Ishikawa (cell line): Measurements from ENCODE around the gene CHST15.
A peak's percentile ranks its signal among the peaks of the same experiment; 100 is the strongest.

Source experiments
- CEBPB ChIP-seq: IDR thresholded peaks from 2 replicates; pipeline ENCODE4 v1.6.1; 2012
- CREB1 ChIP-seq: IDR thresholded peaks from 2 replicates; pipeline ENCODE4 v1.6.1; 2012; ENCODE audit warnings: low read depth
- EGR1 ChIP-seq: IDR thresholded peaks from 2 replicates; pipeline ENCODE4 v1.6.1; 2012
- EP300 ChIP-seq: IDR thresholded peaks from 2 replicates; pipeline ENCODE4 v1.6.1; 2012; ENCODE audit warnings: borderline replicate concordance
- FOXM1 ChIP-seq: IDR thresholded peaks from 2 replicates; pipeline ENCODE4 v1.6.1; 2012; ENCODE audit warnings: low read depth, borderline replicate concordance
- MAX ChIP-seq: IDR thresholded peaks from 2 replicates; pipeline ENCODE4 v1.6.1; 2012
- NFIC ChIP-seq: IDR thresholded peaks from 2 replicates; pipeline ENCODE4 v1.6.1; 2012
- RAD21 ChIP-seq: IDR thresholded peaks from 2 replicates; pipeline ENCODE4 v1.6.1; 2012; ENCODE audit warnings: low read depth
- REST ChIP-seq: IDR thresholded peaks from 2 replicates; pipeline ENCODE4 v1.6.1; 2012; ENCODE audit warnings: low read depth, mild to moderate bottlenecking
- TAF1 ChIP-seq: IDR thresholded peaks from 2 replicates; pipeline ENCODE4 v1.6.1; 2012; ENCODE audit warnings: low read depth, mild to moderate bottlenecking
- TCF12 ChIP-seq: IDR thresholded peaks from 2 replicates; pipeline ENCODE4 v1.6.1; 2012; ENCODE audit warnings: low read depth
- TEAD4 ChIP-seq: IDR thresholded peaks from 2 replicates; pipeline ENCODE4 v1.6.1; 2012
- USF1 ChIP-seq: IDR thresholded peaks from 2 replicates; pipeline ENCODE4 v1.6.1; 2012
- YY1 ChIP-seq: IDR thresholded peaks from 2 replicates; pipeline ENCODE4 v1.6.1; 2012; ENCODE audit warnings: low read depth
- ZBTB7A ChIP-seq: IDR thresholded peaks from 2 replicates; pipeline ENCODE4 v1.6.1; 2012; ENCODE audit warnings: low read depth

Gene CHST15

GRCh38 chr10:124109261-124109660 is 15.9 kb upstream of the CHST15 start:
- TF ChIP-seq ZBTB7A, result no peak
- no peak for TF ChIP-seq MAX
- TF ChIP-seq CEBPB, result no peak
- no peak for TF ChIP-seq FOXM1
- TF ChIP-seq REST, result no peak
- no peak for TF ChIP-seq NFIC
- TF ChIP-seq TCF12, result no peak
- TF ChIP-seq CREB1, result no peak
- no peak for TF ChIP-seq EGR1
- no peak for TF ChIP-seq YY1
- no peak for TF ChIP-seq RAD21
- no peak for TF ChIP-seq TEAD4
- TF ChIP-seq TAF1, result no peak
- TF ChIP-seq USF1, result no peak
- no peak for TF ChIP-seq EP300

GRCh38 chr10:124107072-124107471 is 13.7 kb upstream of the CHST15 start:
- TF ChIP-seq USF1, result no peak
- TF ChIP-seq FOXM1, result no peak
- no peak for TF ChIP-seq NFIC
- TF ChIP-seq EGR1, result no peak
- TF ChIP-seq EP300, result no peak
- no peak for TF ChIP-seq MAX
- no peak for TF ChIP-seq YY1
- TF ChIP-seq ZBTB7A, result no peak
- TF ChIP-seq REST, result no peak
- no peak for TF ChIP-seq TEAD4
- TF ChIP-seq CREB1, result no peak
- TF ChIP-seq TCF12, result no peak
- TF ChIP-seq RAD21, result no peak
- no peak for TF ChIP-seq TAF1
- no peak for TF ChIP-seq CEBPB

GRCh38 chr10:124106241-124106879 is 13.0 kb upstream of the CHST15 start:
- TF ChIP-seq TEAD4, result peak; percentile 72
- TF ChIP-seq EGR1, result no peak
- TF ChIP-seq CREB1, result peak; percentile 41; the same call in 1 of the 2 replicates
- peak; percentile 36 for TF ChIP-seq YY1
- TF ChIP-seq TAF1, result no peak
- peak; percentile 57; the same call in 1 of the 2 replicates for TF ChIP-seq MAX
- TF ChIP-seq ZBTB7A, result peak; percentile 71
- TF ChIP-seq NFIC, result peak; percentile 97
- TF ChIP-seq RAD21, result peak; percentile 40
- peak; percentile 90 for TF ChIP-seq TCF12
- TF ChIP-seq FOXM1, result peak; percentile 82
- TF ChIP-seq REST, result no peak
- no peak for TF ChIP-seq USF1
- peak; percentile 93 for TF ChIP-seq EP300
- TF ChIP-seq CEBPB, result no peak; the same call in none of the 2 replicates
